ENCODE data around the gene HELZ2. TPM values are rescaled to one million over a fixed set of nuclear protein-coding genes. Genes with fewer than 3 reads are reported as not detected.

Gene HELZ2
- total and polyA plus RNA-seq, 10 of the 15 experiments (the other 5 are each of a cell fraction or from before 2014, with no cell fraction given), result 0.05 to 33.3 (median 6.2) TPM

- TF ChIP-seq RB1 (IDR thresholded peaks at IDR 0.05; ENCODE audit: borderline replicate concordance) (no peak), ATF7 (IDR thresholded peaks at IDR 0.05; ENCODE audit: low read depth) (peak; percentile 64), SUZ12 (IDR thresholded peaks at IDR 0.05; ENCODE audit: unreplicated experiment) (no peak)
- TF ChIP-seq, protein P1, sequence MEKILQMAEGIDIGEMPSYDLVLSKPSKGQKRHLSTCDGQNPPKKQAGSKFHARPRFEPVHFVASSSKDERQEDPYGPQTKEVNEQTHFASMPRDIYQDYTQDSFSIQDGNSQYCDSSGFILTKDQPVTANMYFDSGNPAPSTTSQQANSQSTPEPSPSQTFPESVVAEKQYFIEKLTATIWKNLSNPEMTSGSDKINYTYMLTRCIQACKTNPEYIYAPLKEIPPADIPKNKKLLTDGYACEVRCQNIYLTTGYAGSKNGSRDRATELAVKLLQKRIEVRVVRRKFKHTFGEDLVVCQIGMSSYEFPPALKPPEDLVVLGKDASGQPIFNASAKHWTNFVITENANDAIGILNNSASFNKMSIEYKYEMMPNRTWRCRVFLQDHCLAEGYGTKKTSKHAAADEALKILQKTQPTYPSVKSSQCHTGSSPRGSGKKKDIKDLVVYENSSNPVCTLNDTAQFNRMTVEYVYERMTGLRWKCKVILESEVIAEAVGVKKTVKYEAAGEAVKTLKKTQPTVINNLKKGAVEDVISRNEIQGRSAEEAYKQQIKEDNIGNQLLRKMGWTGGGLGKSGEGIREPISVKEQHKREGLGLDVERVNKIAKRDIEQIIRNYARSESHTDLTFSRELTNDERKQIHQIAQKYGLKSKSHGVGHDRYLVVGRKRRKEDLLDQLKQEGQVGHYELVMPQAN (conservative IDR thresholded peaks at IDR 0.05), result 0 out of 2 replicates have a peak, but pooled peaks have one; percentile 23
Observed at GRCh38 chr20:63580796-63581461, 6.9 kb upstream of the HELZ2 start (continued).

DNA sequence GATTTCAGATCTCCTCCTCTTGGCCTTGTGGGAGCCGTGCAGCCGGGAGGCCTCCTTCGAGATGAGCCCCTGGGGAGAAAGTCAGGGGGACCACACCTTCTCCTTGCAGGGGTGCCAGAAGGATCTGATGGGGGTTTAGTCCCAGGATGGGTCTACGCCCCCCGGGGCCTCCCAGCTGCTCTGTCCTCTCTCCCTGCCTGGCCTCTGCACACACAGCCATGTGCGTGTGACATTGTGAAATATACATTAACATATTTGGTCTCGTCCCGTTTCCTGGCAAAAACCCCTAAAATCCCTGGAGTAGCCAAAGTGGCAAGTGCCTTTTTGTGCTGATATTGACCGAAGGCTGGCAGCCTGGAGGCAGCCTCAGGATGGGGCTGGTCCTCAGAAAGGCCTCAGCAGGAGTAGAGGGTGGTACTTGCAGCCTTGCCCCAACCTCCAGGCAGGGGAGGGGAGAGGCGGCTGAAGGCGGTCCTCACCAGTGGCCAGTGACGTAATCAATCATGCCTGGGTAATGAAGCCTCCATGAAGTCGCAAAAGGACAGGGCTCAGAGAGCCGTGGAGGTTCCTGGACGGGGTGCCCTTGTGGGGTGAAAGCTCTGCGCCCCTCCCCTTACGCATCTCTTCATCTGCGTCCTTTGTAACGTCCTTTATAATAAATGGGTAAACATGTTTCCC is 5.1 kb upstream of the HELZ2 start:
- H3K4me2 ChIP-seq (ENCODE audit: control insufficient read depth, insufficient read depth), result no peak overlapping the region
- no peaks in the 10 kb centered on the region for H3K36me3 ChIP-seq (ENCODE audit: control insufficient read depth in 2 of 2, insufficient read depth in 2 of 2, low read length in 1 of 2)
- ChIA-PET SMC1A (ENCODE audit: uncharacterized antibody, unreplicated experiment) (interaction anchor here (1.3 to 2.7 kb wide), 2 partner anchors 23 to 41 kb away, joined by 3 to 11 read pairs; no protein-coding TSS in a partner anchor), CTCF (interaction anchor here (2.4 to 3.6 kb wide), 3 partner anchors 23 to 62 kb away, joined by 7 to 24 read pairs (median 10); partner anchors contain the start of gene PTK6), RAD21 (ENCODE audit: unreplicated experiment) (interaction anchor here (2.3 kb wide), 1 partner anchor 41 kb away, joined by 15 read pairs; the partner anchor contains the start of gene PTK6), POLR2A (no interaction called here)
- no peak overlapping the region for H2AFZ ChIP-seq (ENCODE audit: control insufficient read depth, low read depth, low read length)
- no peak overlapping the region for H3K27ac ChIP-seq (ENCODE audit: control insufficient read depth, insufficient read depth)
- no peak overlapping the region for H3K9ac ChIP-seq (ENCODE audit: control insufficient read depth, insufficient read depth, low read length)
- peaks cover 5% of the 10 kb centered on the region for H3K4me1 ChIP-seq (ENCODE audit: control insufficient read depth, insufficient read depth, low read length)
- 43% methylated on average over 19 of the region's 19 CpGs for WGBS (ENCODE audit: insufficient coverage, insufficient replicate concordance, low lambda C conversion rate, missing lambda C conversion rate)
- H3K27me3 ChIP-seq (replicated peaks in 1 of 2; ENCODE audit: control insufficient read depth in 2 of 2, insufficient read depth in 2 of 2, low read length in 1 of 2), result no peaks in the 10 kb centered on the region
- peak; percentile 7; the same call in 1 of the 3 replicates for ATAC-seq
- intact Hi-C loops (cut with micrococcal nuclease; ENCODE audit: unreplicated experiment) (loop anchor here (2.0 kb wide), 1 partner anchor 40 kb away; no protein-coding TSS in a partner anchor), in situ Hi-C loops (cut with MboI) (no loop called here)
- no peak for DNase-seq (ENCODE audit: low read depth, low spot score)
- no TSS peak for BruUV-seq (replicated peaks)
- H3K79me2 ChIP-seq (ENCODE audit: control insufficient read depth, insufficient read depth, low read length), result no peaks in the 10 kb centered on the region
- no peak for FAIRE-seq
- no peaks in the 10 kb centered on the region; the same call in 1 of the 2 replicates for H4K20me1 ChIP-seq (ENCODE audit: control insufficient read depth, insufficient read depth)
- no peak overlapping the region for H3K4me3 ChIP-seq
- H3K9me3 ChIP-seq (replicated peaks; ENCODE audit: control insufficient read depth, insufficient read depth, low read length), result no peaks in the 10 kb centered on the region
- TF ChIP-seq RFX5 (IDR thresholded peaks at IDR 0.05; ENCODE audit: low read depth, low read length) (no peak), NR2F1 (conservative IDR thresholded peaks at IDR 0.05) (no peak), NR2C2 (IDR thresholded peaks at IDR 0.05; ENCODE audit: borderline replicate concordance, control insufficient read depth, insufficient read length, low read depth) (no peak), HSF1 (IDR thresholded peaks at IDR 0.05; ENCODE audit: low read depth, low read length) (no peak), CBX3 (IDR thresholded peaks at IDR 0.05; ENCODE audit: borderline replicate concordance, low read depth) (no peak), SMAD5 (IDR thresholded peaks at IDR 0.05; ENCODE audit: low read depth) (no peak), SREBF1 (IDR thresholded peaks at IDR 0.05; ENCODE audit: low read length) (no peak), KDM1A (IDR thresholded peaks at IDR 0.05; ENCODE audit: borderline replicate concordance) (no peak)
- TF ChIP-seq, protein P2, sequence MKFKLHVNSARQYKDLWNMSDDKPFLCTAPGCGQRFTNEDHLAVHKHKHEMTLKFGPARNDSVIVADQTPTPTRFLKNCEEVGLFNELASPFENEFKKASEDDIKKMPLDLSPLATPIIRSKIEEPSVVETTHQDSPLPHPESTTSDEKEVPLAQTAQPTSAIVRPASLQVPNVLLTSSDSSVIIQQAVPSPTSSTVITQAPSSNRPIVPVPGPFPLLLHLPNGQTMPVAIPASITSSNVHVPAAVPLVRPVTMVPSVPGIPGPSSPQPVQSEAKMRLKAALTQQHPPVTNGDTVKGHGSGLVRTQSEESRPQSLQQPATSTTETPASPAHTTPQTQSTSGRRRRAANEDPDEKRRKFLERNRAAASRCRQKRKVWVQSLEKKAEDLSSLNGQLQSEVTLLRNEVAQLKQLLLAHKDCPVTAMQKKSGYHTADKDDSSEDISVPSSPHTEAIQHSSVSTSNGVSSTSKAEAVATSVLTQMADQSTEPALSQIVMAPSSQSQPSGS (IDR thresholded peaks at IDR 0.05; ENCODE audit: low read length), result no peak
- TF ChIP-seq, protein P3, sequence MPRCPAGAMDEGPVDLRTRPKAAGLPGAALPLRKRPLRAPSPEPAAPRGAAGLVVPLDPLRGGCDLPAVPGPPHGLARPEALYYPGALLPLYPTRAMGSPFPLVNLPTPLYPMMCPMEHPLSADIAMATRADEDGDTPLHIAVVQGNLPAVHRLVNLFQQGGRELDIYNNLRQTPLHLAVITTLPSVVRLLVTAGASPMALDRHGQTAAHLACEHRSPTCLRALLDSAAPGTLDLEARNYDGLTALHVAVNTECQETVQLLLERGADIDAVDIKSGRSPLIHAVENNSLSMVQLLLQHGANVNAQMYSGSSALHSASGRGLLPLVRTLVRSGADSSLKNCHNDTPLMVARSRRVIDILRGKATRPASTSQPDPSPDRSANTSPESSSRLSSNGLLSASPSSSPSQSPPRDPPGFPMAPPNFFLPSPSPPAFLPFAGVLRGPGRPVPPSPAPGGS (IDR thresholded peaks at IDR 0.05; ENCODE audit: borderline replicate concordance, insufficient read depth, low read depth, low read length, poor library complexity, severe bottlenecking), result no peak

Measured in GM12878 (cell line).